HepG2 (cell line): Measurements from ENCODE around the gene FAM168A. TPM values are rescaled to one million over a fixed set of nuclear protein-coding genes. Genes with fewer than 3 reads are reported as not detected.
A peak's percentile ranks its signal among the peaks of the same experiment; 100 is the strongest.

Experiments
- ATAC-seq: fragments of 200-7000 bp; cut with Tn5 transposase; 3 replicates; pipeline ENCODE4 v1.9.1; 2020; ENCODE audit warnings: mild to moderate bottlenecking, moderate library complexity
- BruUV-seq: library from RNA; stranded (reverse); fragments of 400-500 nt; replicated peaks from 2 replicates; lab custom pipeline; 2021; lab: Mats Ljungman, UMichigan
- CTCF ChIA-PET: fragments of 300-600 bp; formaldehyde crosslinking; extraction: SDS; loops from one replicate; lab custom pipeline; 2021; ENCODE audit warnings: low total read pairs, inconsistent platforms, low intra/inter-chr PET ratio; lab: Yijun Ruan, JAX
- POLR2A ChIA-PET: fragments of 350-600 bp; sonication (Branson Sonifier 250); formaldehyde crosslinking; loops from one replicate; lab custom pipeline; 2020; ENCODE audit warnings: antibody characterized with exemption, inconsistent platforms; lab: Yijun Ruan, JAX
- DNase-seq: peaks from one replicate; pipeline ENCODE4 v3.0.0-alpha.2; 2015; ENCODE audit warnings: low spot score
- FAIRE-seq: peaks from 3 replicates; lab custom pipeline; 2011; peaks lifted over from hg19 to GRCh38; lab: Jason Lieb, UNC
- H2AFZ ChIP-seq: one replicate; pipeline ENCODE4 v1.6.1; 2011; ENCODE audit warnings: low read length, inconsistent platforms
- H3K27ac ChIP-seq: fragments of 300-600 bp; 3 replicates; pipeline ENCODE4 v1.8.0; 2011; ENCODE audit warnings: mixed run types, mild to moderate bottlenecking, mixed read lengths, low read length, inconsistent platforms; ENCODE audit not compliant: insufficient read depth; ENCODE audit errors: extremely low read length
- H3K27me3 ChIP-seq, 2 experiments: fragments of 200-600 bp in 1 of 2; 2 replicates in 1 of 2; 3 replicates in 1 of 2; pipeline versions ENCODE4 v1.6.0 to v1.8.0; 2011; ENCODE audit warnings: low read length in 2 of 2, mild to moderate bottlenecking in 2 of 2, moderate library complexity in 2 of 2, inconsistent platforms in 1 of 2; ENCODE audit not compliant: insufficient read depth in 2 of 2, control insufficient read depth in 1 of 2
- H3K36me3 ChIP-seq, 2 experiments: fragments of 200-600 bp in 1 of 2; replicated peaks in 1 of 2; 2 replicates in 1 of 2; 3 replicates in 1 of 2; pipeline versions ENCODE4 v1.5.1 to v1.8.0; 2011; ENCODE audit warnings: low read length in 2 of 2, inconsistent platforms in 1 of 2; ENCODE audit not compliant: insufficient read depth in 2 of 2, control insufficient read depth in 1 of 2
- H3K4me1 ChIP-seq: 2 replicates; pipeline ENCODE4 v1.5.1; 2012; ENCODE audit warnings: low read length, inconsistent platforms; ENCODE audit not compliant: insufficient read depth
- H3K4me2 ChIP-seq: 2 replicates; pipeline ENCODE4 v1.6.0; 2011; ENCODE audit warnings: low read depth, low read length, inconsistent platforms
- H3K4me3 ChIP-seq, 3 experiments: fragments of 200-600 bp in 1 of 3; sonication (generic), shearing (Covaris generic) in 1 of 3; replicated peaks in 1 of 3; 2 replicates each; pipeline ENCODE4 v1.5.1; 2011 to 2016; ENCODE audit warnings: low read length in 3 of 3, inconsistent platforms in 2 of 3, low read depth in 2 of 3, mild to moderate bottlenecking in 2 of 3, control low read depth in 1 of 3, mixed read lengths in 1 of 3; ENCODE audit not compliant: insufficient read depth in 1 of 3
- H3K79me2 ChIP-seq: one replicate; pipeline ENCODE4 v1.6.1; 2011; ENCODE audit warnings: low read length, inconsistent platforms; ENCODE audit not compliant: insufficient read depth
- H3K9ac ChIP-seq: 2 replicates; pipeline ENCODE4 v1.6.0; 2011; ENCODE audit warnings: mild to moderate bottlenecking, low read depth, low read length, inconsistent platforms; ENCODE audit not compliant: insufficient read depth
- H3K9me3 ChIP-seq: 2 replicates; pipeline ENCODE4 v1.5.1; 2012; ENCODE audit warnings: mild to moderate bottlenecking, low read length
- H4K20me1 ChIP-seq: 2 replicates; pipeline ENCODE4 v1.6.0; 2011; ENCODE audit warnings: inconsistent platforms, mild to moderate bottlenecking, low read length, moderate library complexity; ENCODE audit not compliant: insufficient read depth
- ATF2 ChIP-seq: sonication (generic); formaldehyde crosslinking; IDR thresholded peaks from 2 replicates; pipeline ENCODE4 v1.4.0; 2020; ENCODE audit warnings: missing genetic modification reagents
- BHLHE40 ChIP-seq: IDR thresholded peaks from 2 replicates; pipeline ENCODE4 v1.6.1; 2011; ENCODE audit warnings: low read length, improper control_type of control experiment
- SRF ChIP-seq: IDR thresholded peaks from 2 replicates; pipeline ENCODE4 v1.6.1; 2011; ENCODE audit warnings: mild to moderate bottlenecking, low read depth, low read length, moderate library complexity
- ZBTB38 ChIP-seq: sonication (generic); formaldehyde crosslinking; IDR thresholded peaks from 2 replicates; pipeline ENCODE4 v1.5.1; 2020; ENCODE audit warnings: mild to moderate bottlenecking, missing genetic modification reagents
- ZNF24 ChIP-seq: fragments of 450-650 bp; IDR thresholded peaks from 2 replicates; pipeline ENCODE4 v1.6.1; 2017; ENCODE audit warnings: antibody characterized with exemption, mild to moderate bottlenecking
- ZNF30 ChIP-seq: sonication (generic); formaldehyde crosslinking; IDR thresholded peaks from 2 replicates; pipeline ENCODE4 v1.5.0; 2020; ENCODE audit warnings: mild to moderate bottlenecking, missing genetic modification reagents
- ZNF629 ChIP-seq: sonication (generic); formaldehyde crosslinking; conservative IDR thresholded peaks from 2 replicates; pipeline ENCODE4 v1.5.0; 2020; ENCODE audit warnings: missing genetic modification reagents
- WGBS: methylation state at CpG from one replicate; pipeline ENCODE4 v1.1.6; 2017; ENCODE audit warnings: low lambda C conversion rate; 5-methylcytosine and 5-hydroxymethylcytosine counted together
- in situ Hi-C: cut with HindIII; loops from 2 replicates; pipeline ENCODE4 v1.10.0; 2017; ENCODE audit warnings: low pct_unique_long_range_greater_than_20kb; ENCODE audit not compliant: extremely low pct_ligation_motif_present
- intact Hi-C: fragments of 100-400 bp; cut with micrococcal nuclease; formaldehyde crosslinking; loops from one replicate; pipeline ENCODE4 v1.10.0; 2022; ENCODE audit not compliant: unreplicated experiment
- polyA plus RNA-seq, 8 experiments: library from polyadenylated mRNA; depleted of rRNA in 3 of 8; stranded (reverse) in 7 of 8; unstranded in 1 of 8; fragments of >200 nt; fragmentation: Illumina TruSeq in 4 of 8; extraction: Trizol in 4 of 8; gene quantifications; 2 replicates each; pipeline versions ENCODE4 v1.2.1 to v1.2.3, GENCODE V29; 2011 to 2016; ENCODE audit warnings: low read depth in 4 of 8, missing spikeins in 1 of 8, mixed read lengths in 1 of 8; ENCODE audit not compliant: insufficient read depth in 1 of 8
- total RNA-seq, 5 experiments: library from RNA; depleted of rRNA; stranded (reverse); fragments of >200 nt; fragmentation: Illumina TruSeq; extraction: Trizol; gene quantifications; 2 replicates each; pipeline ENCODE4 v1.2.3, GENCODE V29; 2016; ENCODE audit warnings: low read depth in 1 of 5
- TF ChIP-seq, protein P1 (sequence below): sonication (generic); formaldehyde crosslinking; IDR thresholded peaks from 2 replicates; pipeline ENCODE4 v1.5.0; 2020; ENCODE audit warnings: mild to moderate bottlenecking, missing genetic modification reagents, moderate library complexity
- TF ChIP-seq, protein P2 (sequence below): sonication (generic); formaldehyde crosslinking; IDR thresholded peaks from 2 replicates; pipeline ENCODE4 v1.9.0; 2021; ENCODE audit warnings: mild to moderate bottlenecking, missing genetic modification reagents

FAM168A gene
- total and polyA plus RNA-seq, 2 of the 13 experiments (the other 11 are each of a cell fraction or from before 2014, with no cell fraction given): 13.9 to 15.8 TPM

DNA sequence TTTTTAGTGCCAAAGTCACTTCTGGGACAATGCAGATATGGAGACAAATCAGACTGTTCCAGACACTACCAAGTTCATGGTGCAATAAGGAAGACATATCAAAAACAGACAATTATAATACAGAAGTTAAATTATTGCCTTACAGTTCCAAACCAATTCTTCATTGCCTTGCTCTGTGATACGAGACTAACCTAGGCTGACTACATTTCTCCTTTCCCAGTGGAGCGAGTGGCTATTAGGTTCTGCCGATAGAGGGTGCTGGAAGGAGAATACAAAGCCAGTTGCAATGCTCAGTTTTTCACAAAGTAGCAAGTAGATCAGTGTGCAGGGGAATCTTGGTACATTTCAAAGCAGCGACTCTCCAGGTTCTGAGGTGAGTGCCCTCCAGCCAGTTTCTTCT lies 67.8 kb downstream of the FAM168A start:
- H3K36me3 ChIP-seq: no peaks in the 10 kb centered on the region
- no TSS peak for BruUV-seq
- no peak for TF ChIP-seq SRF
- no peak for TF ChIP-seq BHLHE40
- TF ChIP-seq ZNF30 (CRISPR knock-in tag): no peak
- TF ChIP-seq, protein P1, sequence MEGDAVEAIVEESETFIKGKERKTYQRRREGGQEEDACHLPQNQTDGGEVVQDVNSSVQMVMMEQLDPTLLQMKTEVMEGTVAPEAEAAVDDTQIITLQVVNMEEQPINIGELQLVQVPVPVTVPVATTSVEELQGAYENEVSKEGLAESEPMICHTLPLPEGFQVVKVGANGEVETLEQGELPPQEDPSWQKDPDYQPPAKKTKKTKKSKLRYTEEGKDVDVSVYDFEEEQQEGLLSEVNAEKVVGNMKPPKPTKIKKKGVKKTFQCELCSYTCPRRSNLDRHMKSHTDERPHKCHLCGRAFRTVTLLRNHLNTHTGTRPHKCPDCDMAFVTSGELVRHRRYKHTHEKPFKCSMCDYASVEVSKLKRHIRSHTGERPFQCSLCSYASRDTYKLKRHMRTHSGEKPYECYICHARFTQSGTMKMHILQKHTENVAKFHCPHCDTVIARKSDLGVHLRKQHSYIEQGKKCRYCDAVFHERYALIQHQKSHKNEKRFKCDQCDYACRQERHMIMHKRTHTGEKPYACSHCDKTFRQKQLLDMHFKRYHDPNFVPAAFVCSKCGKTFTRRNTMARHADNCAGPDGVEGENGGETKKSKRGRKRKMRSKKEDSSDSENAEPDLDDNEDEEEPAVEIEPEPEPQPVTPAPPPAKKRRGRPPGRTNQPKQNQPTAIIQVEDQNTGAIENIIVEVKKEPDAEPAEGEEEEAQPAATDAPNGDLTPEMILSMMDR: peak; percentile 36
- no peak for FAIRE-seq
- WGBS: 87% methylated on average over 3 of the region's 4 CpGs
- ChIA-PET POLR2A (no interaction called here), CTCF (no interaction called here)
- DNase-seq: no peak
- intact Hi-C loops (no loop called here), in situ Hi-C loops (no loop called here)
- no peak overlapping the region for H3K27ac ChIP-seq
- peaks cover 11% of the 10 kb centered on the region; the same call in 1 of the 2 replicates for H3K4me1 ChIP-seq
- no peak overlapping the region for H2AFZ ChIP-seq
- no peaks in the 10 kb centered on the region for H3K79me2 ChIP-seq
- H3K9ac ChIP-seq: no peak overlapping the region
- H3K4me3 ChIP-seq: no peak overlapping the region
- H3K9me3 ChIP-seq: no peaks in the 10 kb centered on the region
- no peaks in the 10 kb centered on the region for H4K20me1 ChIP-seq
- no peaks in the 10 kb centered on the region for H3K27me3 ChIP-seq
- ATAC-seq: no peak
- no peak overlapping the region for H3K4me2 ChIP-seq

DNA sequence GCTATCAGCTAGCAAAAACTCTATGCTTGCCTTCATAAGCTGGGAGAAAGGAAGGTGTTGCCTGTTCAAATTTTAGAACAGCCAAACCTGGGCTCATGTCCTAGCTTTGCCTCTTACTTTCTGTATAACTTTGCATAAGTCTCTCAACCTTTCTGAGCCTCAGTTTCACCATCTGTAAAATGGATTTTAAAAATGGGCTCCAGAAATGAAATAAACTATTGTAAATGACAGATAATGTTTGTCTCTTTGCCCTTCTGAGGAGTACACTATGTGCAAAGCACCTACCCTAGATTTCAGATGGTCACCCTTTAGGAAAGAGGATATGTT lies 68.7 kb downstream of the FAM168A start:
- H2AFZ ChIP-seq: no peak overlapping the region
- H3K27me3 ChIP-seq: no peaks in the 10 kb centered on the region
- intact Hi-C loops (no loop called here), in situ Hi-C loops (no loop called here)
- ATAC-seq (no peak), DNase-seq (no peak), FAIRE-seq (peak; percentile 18)
- H4K20me1 ChIP-seq: no peaks in the 10 kb centered on the region
- BruUV-seq: no TSS peak
- no peaks in the 10 kb centered on the region for H3K9me3 ChIP-seq
- peaks cover 11% of the 10 kb centered on the region; the same call in 1 of the 2 replicates for H3K4me1 ChIP-seq
- H3K4me3 ChIP-seq: no peak overlapping the region
- no peak overlapping the region for H3K27ac ChIP-seq
- H3K4me2 ChIP-seq: no peak overlapping the region
- no peak overlapping the region for H3K9ac ChIP-seq
- CTCF ChIA-PET: no interaction called here
- POLR2A ChIA-PET: no interaction called here
- H3K79me2 ChIP-seq: no peaks in the 10 kb centered on the region
- H3K36me3 ChIP-seq: no peaks in the 10 kb centered on the region
- TF ChIP-seq ZBTB38 (CRISPR knock-in tag) (no peak), ZNF629 (CRISPR knock-in tag) (peak; percentile 66), ATF2 (CRISPR knock-in tag) (no peak), ZNF24 (no peak)
- TF ChIP-seq, protein P2, sequence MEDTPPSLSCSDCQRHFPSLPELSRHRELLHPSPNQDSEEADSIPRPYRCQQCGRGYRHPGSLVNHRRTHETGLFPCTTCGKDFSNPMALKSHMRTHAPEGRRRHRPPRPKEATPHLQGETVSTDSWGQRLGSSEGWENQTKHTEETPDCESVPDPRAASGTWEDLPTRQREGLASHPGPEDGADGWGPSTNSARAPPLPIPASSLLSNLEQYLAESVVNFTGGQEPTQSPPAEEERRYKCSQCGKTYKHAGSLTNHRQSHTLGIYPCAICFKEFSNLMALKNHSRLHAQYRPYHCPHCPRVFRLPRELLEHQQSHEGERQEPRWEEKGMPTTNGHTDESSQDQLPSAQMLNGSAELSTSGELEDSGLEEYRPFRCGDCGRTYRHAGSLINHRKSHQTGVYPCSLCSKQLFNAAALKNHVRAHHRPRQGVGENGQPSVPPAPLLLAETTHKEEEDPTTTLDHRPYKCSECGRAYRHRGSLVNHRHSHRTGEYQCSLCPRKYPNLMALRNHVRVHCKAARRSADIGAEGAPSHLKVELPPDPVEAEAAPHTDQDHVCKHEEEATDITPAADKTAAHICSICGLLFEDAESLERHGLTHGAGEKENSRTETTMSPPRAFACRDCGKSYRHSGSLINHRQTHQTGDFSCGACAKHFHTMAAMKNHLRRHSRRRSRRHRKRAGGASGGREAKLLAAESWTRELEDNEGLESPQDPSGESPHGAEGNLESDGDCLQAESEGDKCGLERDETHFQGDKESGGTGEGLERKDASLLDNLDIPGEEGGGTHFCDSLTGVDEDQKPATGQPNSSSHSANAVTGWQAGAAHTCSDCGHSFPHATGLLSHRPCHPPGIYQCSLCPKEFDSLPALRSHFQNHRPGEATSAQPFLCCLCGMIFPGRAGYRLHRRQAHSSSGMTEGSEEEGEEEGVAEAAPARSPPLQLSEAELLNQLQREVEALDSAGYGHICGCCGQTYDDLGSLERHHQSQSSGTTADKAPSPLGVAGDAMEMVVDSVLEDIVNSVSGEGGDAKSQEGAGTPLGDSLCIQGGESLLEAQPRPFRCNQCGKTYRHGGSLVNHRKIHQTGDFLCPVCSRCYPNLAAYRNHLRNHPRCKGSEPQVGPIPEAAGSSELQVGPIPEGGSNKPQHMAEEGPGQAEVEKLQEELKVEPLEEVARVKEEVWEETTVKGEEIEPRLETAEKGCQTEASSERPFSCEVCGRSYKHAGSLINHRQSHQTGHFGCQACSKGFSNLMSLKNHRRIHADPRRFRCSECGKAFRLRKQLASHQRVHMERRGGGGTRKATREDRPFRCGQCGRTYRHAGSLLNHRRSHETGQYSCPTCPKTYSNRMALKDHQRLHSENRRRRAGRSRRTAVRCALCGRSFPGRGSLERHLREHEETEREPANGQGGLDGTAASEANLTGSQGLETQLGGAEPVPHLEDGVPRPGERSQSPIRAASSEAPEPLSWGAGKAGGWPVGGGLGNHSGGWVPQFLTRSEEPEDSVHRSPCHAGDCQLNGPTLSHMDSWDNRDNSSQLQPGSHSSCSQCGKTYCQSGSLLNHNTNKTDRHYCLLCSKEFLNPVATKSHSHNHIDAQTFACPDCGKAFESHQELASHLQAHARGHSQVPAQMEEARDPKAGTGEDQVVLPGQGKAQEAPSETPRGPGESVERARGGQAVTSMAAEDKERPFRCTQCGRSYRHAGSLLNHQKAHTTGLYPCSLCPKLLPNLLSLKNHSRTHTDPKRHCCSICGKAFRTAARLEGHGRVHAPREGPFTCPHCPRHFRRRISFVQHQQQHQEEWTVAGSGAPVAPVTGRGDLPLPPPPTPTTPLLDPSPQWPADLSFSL: no peak
